Measurements from ENCODE around the gene VCAN.

The VCAN gene

DNA sequence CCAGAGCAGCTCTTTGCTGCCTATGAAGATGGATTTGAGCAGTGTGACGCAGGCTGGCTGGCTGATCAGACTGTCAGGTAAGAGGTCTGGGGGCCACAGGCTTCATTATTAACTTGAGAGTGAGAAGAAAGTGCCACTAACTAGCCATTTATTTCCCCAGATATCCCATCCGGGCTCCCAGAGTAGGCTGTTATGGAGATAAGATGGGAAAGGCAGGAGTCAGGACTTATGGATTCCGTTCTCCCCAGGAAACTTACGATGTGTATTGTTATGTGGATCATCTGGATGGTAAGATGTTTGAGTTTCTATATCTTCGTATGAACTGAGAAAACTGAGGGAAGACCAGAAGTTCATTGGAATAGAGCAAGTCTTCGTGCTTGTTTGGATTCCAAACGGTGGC, 22.1 kb downstream of the VCAN start:
- Histone ChIP-seq H3K36me3 (ENCODE audit: control insufficient read depth in 1 of 2, insufficient read depth in 2 of 2, low read length in 2 of 2) (no peaks in the 10 kb centered on the region), H3K27ac (ENCODE audit: low read depth, low read length) (no peak overlapping the region), H3K4me3 (ENCODE audit: low read depth in 1 of 2, low read length in 2 of 2) (no peak overlapping the region), H3K9me3 (ENCODE audit: control insufficient read depth in 1 of 2, low read length in 2 of 2) (no peaks in the 10 kb centered on the region), H3K9ac (ENCODE audit: low read depth in 1 of 2, low read length in 2 of 2) (no peak overlapping the region), H3K27me3 (ENCODE audit: control insufficient read depth in 1 of 2, insufficient read depth in 2 of 2, low read length in 2 of 2) (no peaks in the 10 kb centered on the region), H3K4me1 (ENCODE audit: control insufficient read depth in 1 of 2, insufficient read depth in 2 of 2, low read length in 2 of 2) (no peaks in the 10 kb centered on the region)

DNA sequence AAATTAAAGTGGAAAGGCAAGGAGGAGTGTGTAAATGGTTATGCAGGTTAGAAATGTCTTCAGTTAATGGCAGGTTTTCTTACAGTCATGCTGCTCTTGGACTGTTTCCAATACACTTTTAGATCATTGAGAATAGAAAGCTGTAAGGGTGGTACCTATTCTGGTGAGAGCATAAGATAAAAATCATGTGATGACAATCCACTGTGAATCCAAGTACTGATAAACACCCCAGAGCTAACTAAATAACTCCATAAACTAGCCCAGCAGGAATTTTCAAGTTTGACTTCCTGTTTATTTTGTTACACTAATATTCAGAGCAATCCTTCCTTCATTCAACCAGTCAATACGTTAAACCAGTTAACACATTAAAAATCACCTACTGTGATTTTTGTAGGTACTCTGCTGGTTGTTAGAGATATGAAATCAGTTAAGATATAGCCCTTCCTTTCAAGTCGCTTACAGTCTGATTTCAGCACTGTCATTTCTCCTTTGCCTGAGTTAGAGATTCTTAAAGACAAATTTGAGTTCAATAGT, 22.6 kb downstream of the VCAN start:
- no peak overlapping the region for H3K4me3 ChIP-seq (ENCODE audit: low read depth in 1 of 2, low read length in 2 of 2)
- no peaks in the 10 kb centered on the region for H3K36me3 ChIP-seq (ENCODE audit: control insufficient read depth in 1 of 2, insufficient read depth in 2 of 2, low read length in 2 of 2)
- no peak overlapping the region for H3K9ac ChIP-seq (ENCODE audit: low read depth in 1 of 2, low read length in 2 of 2)
- no peaks in the 10 kb centered on the region for H3K4me1 ChIP-seq (ENCODE audit: control insufficient read depth in 1 of 2, insufficient read depth in 2 of 2, low read length in 2 of 2)
- no peak overlapping the region for H3K27ac ChIP-seq (ENCODE audit: low read depth, low read length)
- H3K27me3 ChIP-seq (ENCODE audit: control insufficient read depth in 1 of 2, insufficient read depth in 2 of 2, low read length in 2 of 2): no peaks in the 10 kb centered on the region
- no peaks in the 10 kb centered on the region for H3K9me3 ChIP-seq (ENCODE audit: control insufficient read depth in 1 of 2, low read length in 2 of 2)

DNA sequence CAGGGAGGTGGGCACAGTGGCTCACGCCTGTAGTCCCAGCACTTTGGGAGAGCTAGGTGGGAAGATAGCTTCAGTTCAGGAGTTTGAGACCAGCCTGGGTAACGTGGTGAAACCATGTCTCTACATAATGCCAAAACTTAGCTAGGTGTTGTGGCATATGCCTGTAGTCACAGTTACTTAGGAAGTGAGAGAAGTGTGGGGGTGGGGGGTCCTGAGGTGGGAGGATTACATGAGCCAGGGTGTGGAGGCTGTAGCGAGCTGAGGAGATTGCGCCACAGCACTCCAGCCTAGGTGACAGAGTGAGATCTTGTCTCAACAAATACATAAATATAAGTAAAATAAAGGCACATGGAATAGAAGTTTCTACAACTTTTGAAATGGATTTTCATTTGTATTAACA, 23.1 kb downstream of the VCAN start:
- H3K36me3 ChIP-seq (ENCODE audit: control insufficient read depth in 1 of 2, insufficient read depth in 2 of 2, low read length in 2 of 2): no peaks in the 10 kb centered on the region
- H3K4me3 ChIP-seq (ENCODE audit: low read depth in 1 of 2, low read length in 2 of 2): no peak overlapping the region
- H3K4me1 ChIP-seq (ENCODE audit: control insufficient read depth in 1 of 2, insufficient read depth in 2 of 2, low read length in 2 of 2): no peaks in the 10 kb centered on the region
- no peaks in the 10 kb centered on the region for H3K9me3 ChIP-seq (ENCODE audit: control insufficient read depth in 1 of 2, low read length in 2 of 2)
- no peak overlapping the region for H3K9ac ChIP-seq (ENCODE audit: low read depth in 1 of 2, low read length in 2 of 2)
- no peak overlapping the region for H3K27ac ChIP-seq (ENCODE audit: low read depth, low read length)
- H3K27me3 ChIP-seq (ENCODE audit: control insufficient read depth in 1 of 2, insufficient read depth in 2 of 2, low read length in 2 of 2): no peaks in the 10 kb centered on the region

DNA sequence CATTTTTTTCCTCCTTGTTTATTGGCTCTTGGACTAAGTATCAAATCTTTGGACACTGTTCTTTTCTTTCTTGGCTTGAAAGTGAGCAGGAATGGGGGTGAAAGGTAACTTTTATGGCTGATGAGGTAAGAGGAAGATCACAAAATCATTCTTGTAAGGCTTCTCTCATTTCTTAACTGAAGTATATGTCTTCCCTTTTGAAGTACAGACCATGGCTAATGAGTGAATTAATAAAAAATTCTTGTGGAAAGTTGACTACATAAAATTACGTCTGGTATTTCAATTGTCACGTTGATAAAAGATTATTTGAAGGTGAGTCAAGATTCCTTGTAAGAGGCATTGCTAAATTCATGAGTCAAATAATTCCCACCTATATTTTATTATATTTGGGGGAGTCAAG, 25.1 kb downstream of the VCAN start:
- H3K36me3 ChIP-seq (ENCODE audit: control insufficient read depth in 1 of 2, insufficient read depth in 2 of 2, low read length in 2 of 2): no peaks in the 10 kb centered on the region
- H3K9me3 ChIP-seq (ENCODE audit: control insufficient read depth in 1 of 2, low read length in 2 of 2): no peaks in the 10 kb centered on the region
- H3K27me3 ChIP-seq (ENCODE audit: control insufficient read depth in 1 of 2, insufficient read depth in 2 of 2, low read length in 2 of 2): no peaks in the 10 kb centered on the region
- no peaks in the 10 kb centered on the region for H3K4me1 ChIP-seq (ENCODE audit: control insufficient read depth in 1 of 2, insufficient read depth in 2 of 2, low read length in 2 of 2)
- no peak overlapping the region for H3K4me3 ChIP-seq (ENCODE audit: low read depth in 1 of 2, low read length in 2 of 2)
- no peak overlapping the region for H3K9ac ChIP-seq (ENCODE audit: low read depth in 1 of 2, low read length in 2 of 2)
- H3K27ac ChIP-seq (ENCODE audit: low read depth, low read length): no peak overlapping the region

DNA sequence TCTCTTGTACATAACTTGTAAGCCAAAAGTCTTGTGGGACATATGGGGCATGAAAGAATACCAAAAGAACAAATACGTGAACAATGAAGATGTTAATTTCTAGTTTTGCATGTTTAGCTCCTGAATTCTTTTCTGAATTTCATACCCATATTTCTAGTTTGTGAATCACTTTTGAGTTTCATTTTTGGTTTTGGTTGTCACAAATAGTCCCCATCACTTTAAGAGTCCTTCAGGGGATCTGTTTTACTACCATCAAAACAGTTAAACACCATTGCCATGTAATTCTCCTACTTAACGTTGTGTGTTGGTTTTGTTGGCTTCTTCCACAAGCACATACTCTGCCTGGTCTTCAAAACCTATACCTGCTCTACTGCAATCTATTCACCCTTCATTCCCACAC, 27.0 kb downstream of the VCAN start:
- Histone ChIP-seq H3K9ac (ENCODE audit: low read depth in 1 of 2, low read length in 2 of 2) (no peak overlapping the region), H3K4me3 (ENCODE audit: low read depth in 1 of 2, low read length in 2 of 2) (no peak overlapping the region), H3K27me3 (ENCODE audit: control insufficient read depth in 1 of 2, insufficient read depth in 2 of 2, low read length in 2 of 2) (no peaks in the 10 kb centered on the region), H3K4me1 (ENCODE audit: control insufficient read depth in 1 of 2, insufficient read depth in 2 of 2, low read length in 2 of 2) (no peaks in the 10 kb centered on the region), H3K27ac (ENCODE audit: low read depth, low read length) (no peak overlapping the region), H3K9me3 (ENCODE audit: control insufficient read depth in 1 of 2, low read length in 2 of 2) (no peaks in the 10 kb centered on the region), H3K36me3 (ENCODE audit: control insufficient read depth in 1 of 2, insufficient read depth in 2 of 2, low read length in 2 of 2) (no peaks in the 10 kb centered on the region)

DNA sequence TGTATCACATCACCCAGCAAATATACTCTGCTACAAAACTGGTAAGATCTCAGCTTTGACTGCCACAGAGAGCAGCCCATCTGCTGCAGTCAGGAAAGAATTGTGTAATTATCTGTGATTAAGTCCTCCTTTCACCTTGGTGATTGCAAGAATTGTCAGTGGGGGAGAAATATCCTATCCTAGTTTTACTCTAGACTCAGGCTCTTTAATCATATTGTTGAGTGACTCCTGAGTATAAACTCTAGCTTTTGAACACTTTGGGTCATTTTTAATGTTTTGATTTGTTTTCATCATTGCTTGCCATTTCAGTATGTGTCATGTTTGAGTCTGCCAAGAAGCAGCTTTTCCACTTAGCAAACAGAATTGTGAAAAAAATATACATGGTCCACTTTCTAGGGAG, 32.1 kb downstream of the VCAN start:
- Histone ChIP-seq H3K36me3 (ENCODE audit: control insufficient read depth in 1 of 2, insufficient read depth in 2 of 2, low read length in 2 of 2) (no peaks in the 10 kb centered on the region), H3K4me1 (ENCODE audit: control insufficient read depth in 1 of 2, insufficient read depth in 2 of 2, low read length in 2 of 2) (no peaks in the 10 kb centered on the region), H3K9me3 (ENCODE audit: control insufficient read depth in 1 of 2, low read length in 2 of 2) (no peaks in the 10 kb centered on the region), H3K4me3 (ENCODE audit: low read depth in 1 of 2, low read length in 2 of 2) (no peak overlapping the region), H3K27ac (ENCODE audit: low read depth, low read length) (no peak overlapping the region), H3K27me3 (ENCODE audit: control insufficient read depth in 1 of 2, insufficient read depth in 2 of 2, low read length in 2 of 2) (no peaks in the 10 kb centered on the region), H3K9ac (ENCODE audit: low read depth in 1 of 2, low read length in 2 of 2) (no peak overlapping the region)

DNA sequence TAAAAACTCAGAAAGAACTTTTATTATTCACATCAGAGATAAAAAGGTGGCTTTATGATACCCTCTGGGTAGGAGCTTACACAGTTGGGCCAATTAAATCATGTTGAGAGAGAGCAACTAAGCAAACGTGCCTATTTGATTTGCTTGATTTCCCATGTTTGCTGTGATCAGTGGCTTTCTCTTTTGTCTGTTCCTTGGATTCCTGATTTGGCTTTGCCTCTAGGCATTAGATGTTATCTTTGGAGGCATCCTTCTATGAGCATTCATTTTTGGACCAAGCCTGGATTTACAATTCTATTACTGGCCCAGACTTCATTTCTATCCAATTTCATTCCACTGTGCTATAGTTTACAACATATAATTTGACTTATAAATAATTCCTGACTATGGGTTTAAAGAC, 35.9 kb downstream of the VCAN start:
- Histone ChIP-seq H3K27me3 (ENCODE audit: control insufficient read depth in 1 of 2, insufficient read depth in 2 of 2, low read length in 2 of 2) (no peaks in the 10 kb centered on the region), H3K36me3 (ENCODE audit: control insufficient read depth in 1 of 2, insufficient read depth in 2 of 2, low read length in 2 of 2) (no peaks in the 10 kb centered on the region)

DNA sequence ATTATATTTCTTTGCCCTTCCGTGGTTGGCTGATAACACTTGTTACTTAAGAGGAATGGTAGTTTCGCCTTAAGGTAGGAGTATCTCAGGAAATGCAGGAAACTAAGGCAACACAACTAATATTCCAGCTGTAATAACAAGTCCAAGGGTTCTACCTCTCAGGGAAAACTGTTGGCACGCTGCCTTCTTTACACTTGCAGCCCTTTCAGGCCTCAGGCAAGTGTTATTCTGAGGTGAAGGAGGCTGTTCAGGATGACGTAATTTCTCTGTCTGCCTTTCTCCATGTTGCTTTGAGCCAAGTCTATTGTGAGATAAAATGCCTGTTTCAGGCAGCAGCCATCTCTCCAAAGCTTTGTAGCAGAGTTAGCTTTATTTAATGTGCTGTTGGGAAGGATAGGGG, 38.0 kb downstream of the VCAN start:
- Histone ChIP-seq H3K9me3 (ENCODE audit: control insufficient read depth in 1 of 2, low read length in 2 of 2) (no peaks in the 10 kb centered on the region), H3K4me1 (ENCODE audit: control insufficient read depth in 1 of 2, insufficient read depth in 2 of 2, low read length in 2 of 2) (no peaks in the 10 kb centered on the region), H3K27me3 (ENCODE audit: control insufficient read depth in 1 of 2, insufficient read depth in 2 of 2, low read length in 2 of 2) (no peaks in the 10 kb centered on the region), H3K27ac (ENCODE audit: low read depth, low read length) (no peak overlapping the region), H3K36me3 (ENCODE audit: control insufficient read depth in 1 of 2, insufficient read depth in 2 of 2, low read length in 2 of 2) (no peaks in the 10 kb centered on the region), H3K4me3 (ENCODE audit: low read depth in 1 of 2, low read length in 2 of 2) (no peak overlapping the region), H3K9ac (ENCODE audit: low read depth in 1 of 2, low read length in 2 of 2) (no peak overlapping the region)

More for the DNA sequence above, 35.9 kb downstream of the VCAN start:
- no peak overlapping the region for H3K27ac ChIP-seq (ENCODE audit: low read depth, low read length)
- no peak overlapping the region for H3K9ac ChIP-seq (ENCODE audit: low read depth in 1 of 2, low read length in 2 of 2)
- no peaks in the 10 kb centered on the region for H3K9me3 ChIP-seq (ENCODE audit: control insufficient read depth in 1 of 2, low read length in 2 of 2)
- H3K4me1 ChIP-seq (ENCODE audit: control insufficient read depth in 1 of 2, insufficient read depth in 2 of 2, low read length in 2 of 2): no peaks in the 10 kb centered on the region
- no peak overlapping the region for H3K4me3 ChIP-seq (ENCODE audit: low read depth in 1 of 2, low read length in 2 of 2)

DNA sequence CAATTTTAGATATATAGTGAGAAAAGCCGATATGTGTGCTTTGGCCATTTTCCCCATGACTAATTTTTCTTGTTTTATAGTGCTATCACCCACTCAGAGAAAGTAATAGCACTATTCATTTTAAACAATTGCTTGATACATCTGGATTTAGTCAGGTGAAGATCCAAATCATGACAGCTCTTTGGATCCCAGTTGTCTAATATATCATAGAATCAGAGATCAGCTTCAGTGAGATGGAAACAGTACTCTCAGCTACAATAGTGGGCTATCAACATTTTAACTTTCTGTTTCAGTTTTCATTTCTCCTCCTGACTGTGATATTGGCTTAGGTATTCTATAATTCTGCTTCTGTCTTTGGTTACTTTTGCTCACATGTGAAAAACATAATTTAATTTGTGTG, 38.7 kb downstream of the VCAN start:
- no peak overlapping the region for H3K9ac ChIP-seq (ENCODE audit: low read depth in 1 of 2, low read length in 2 of 2)
- H3K27ac ChIP-seq (ENCODE audit: low read depth, low read length): no peak overlapping the region

DNA sequence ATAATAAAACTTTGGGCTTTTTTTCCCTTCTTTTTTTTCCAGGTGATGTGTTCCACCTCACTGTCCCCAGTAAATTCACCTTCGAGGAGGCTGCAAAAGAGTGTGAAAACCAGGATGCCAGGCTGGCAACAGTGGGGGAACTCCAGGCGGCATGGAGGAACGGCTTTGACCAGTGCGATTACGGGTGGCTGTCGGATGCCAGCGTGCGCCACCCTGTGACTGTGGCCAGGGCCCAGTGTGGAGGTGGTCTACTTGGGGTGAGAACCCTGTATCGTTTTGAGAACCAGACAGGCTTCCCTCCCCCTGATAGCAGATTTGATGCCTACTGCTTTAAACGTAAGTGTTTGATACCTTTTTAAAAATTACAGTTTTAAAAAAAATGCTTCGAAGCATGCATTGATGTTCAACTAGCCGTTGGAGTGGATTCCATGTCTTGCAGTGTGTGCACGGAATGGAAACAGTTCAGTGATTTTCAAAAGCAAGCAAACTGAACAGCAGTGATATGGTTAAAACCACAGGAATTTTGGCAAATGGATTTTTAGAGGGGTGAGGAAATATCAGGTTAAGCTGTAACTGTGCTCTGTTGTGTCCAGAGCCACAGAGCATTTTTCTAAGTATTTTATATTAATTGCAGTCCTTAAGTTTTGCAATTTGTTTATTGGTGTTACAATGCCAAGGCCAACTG, 40.7 kb downstream of the VCAN start:
- Histone ChIP-seq H3K36me3 (ENCODE audit: control insufficient read depth in 1 of 2, insufficient read depth in 2 of 2, low read length in 2 of 2) (no peaks in the 10 kb centered on the region), H3K9me3 (ENCODE audit: control insufficient read depth in 1 of 2, low read length in 2 of 2) (no peaks in the 10 kb centered on the region), H3K27ac (ENCODE audit: low read depth, low read length) (no peak overlapping the region), H3K4me3 (ENCODE audit: low read depth in 1 of 2, low read length in 2 of 2) (no peak overlapping the region), H3K9ac (ENCODE audit: low read depth in 1 of 2, low read length in 2 of 2) (no peak overlapping the region), H3K4me1 (ENCODE audit: control insufficient read depth in 1 of 2, insufficient read depth in 2 of 2, low read length in 2 of 2) (no peaks in the 10 kb centered on the region), H3K27me3 (ENCODE audit: control insufficient read depth in 1 of 2, insufficient read depth in 2 of 2, low read length in 2 of 2) (no peaks in the 10 kb centered on the region)

More for the DNA sequence above, 38.7 kb downstream of the VCAN start:
- Histone ChIP-seq H3K4me1 (ENCODE audit: control insufficient read depth in 1 of 2, insufficient read depth in 2 of 2, low read length in 2 of 2) (no peaks in the 10 kb centered on the region), H3K9me3 (ENCODE audit: control insufficient read depth in 1 of 2, low read length in 2 of 2) (no peaks in the 10 kb centered on the region), H3K27me3 (ENCODE audit: control insufficient read depth in 1 of 2, insufficient read depth in 2 of 2, low read length in 2 of 2) (no peaks in the 10 kb centered on the region), H3K4me3 (ENCODE audit: low read depth in 1 of 2, low read length in 2 of 2) (no peak overlapping the region), H3K36me3 (ENCODE audit: control insufficient read depth in 1 of 2, insufficient read depth in 2 of 2, low read length in 2 of 2) (no peaks in the 10 kb centered on the region)
